Ishikawa (cell line): ENCODE data around the gene OR52N5.

ENCODE experiments used
- CEBPB ChIP-seq: IDR thresholded peaks from 2 replicates; pipeline ENCODE4 v1.6.1; 2012
- CREB1 ChIP-seq: IDR thresholded peaks from 2 replicates; pipeline ENCODE4 v1.6.1; 2012; ENCODE audit warnings: low read depth
- EGR1 ChIP-seq: IDR thresholded peaks from 2 replicates; pipeline ENCODE4 v1.6.1; 2012
- EP300 ChIP-seq: IDR thresholded peaks from 2 replicates; pipeline ENCODE4 v1.6.1; 2012; ENCODE audit warnings: borderline replicate concordance
- FOXM1 ChIP-seq: IDR thresholded peaks from 2 replicates; pipeline ENCODE4 v1.6.1; 2012; ENCODE audit warnings: low read depth, borderline replicate concordance
- NFIC ChIP-seq: IDR thresholded peaks from 2 replicates; pipeline ENCODE4 v1.6.1; 2012
- RAD21 ChIP-seq: IDR thresholded peaks from 2 replicates; pipeline ENCODE4 v1.6.1; 2012; ENCODE audit warnings: low read depth
- REST ChIP-seq: IDR thresholded peaks from 2 replicates; pipeline ENCODE4 v1.6.1; 2012; ENCODE audit warnings: low read depth, mild to moderate bottlenecking
- TAF1 ChIP-seq: IDR thresholded peaks from 2 replicates; pipeline ENCODE4 v1.6.1; 2012; ENCODE audit warnings: low read depth, mild to moderate bottlenecking
- TCF12 ChIP-seq: IDR thresholded peaks from 2 replicates; pipeline ENCODE4 v1.6.1; 2012; ENCODE audit warnings: low read depth
- TEAD4 ChIP-seq: IDR thresholded peaks from 2 replicates; pipeline ENCODE4 v1.6.1; 2012
- USF1 ChIP-seq: IDR thresholded peaks from 2 replicates; pipeline ENCODE4 v1.6.1; 2012
- YY1 ChIP-seq: IDR thresholded peaks from 2 replicates; pipeline ENCODE4 v1.6.1; 2012; ENCODE audit warnings: low read depth
- ZBTB7A ChIP-seq: IDR thresholded peaks from 2 replicates; pipeline ENCODE4 v1.6.1; 2012; ENCODE audit warnings: low read depth
- TF ChIP-seq, protein P1 (sequence below): IDR thresholded peaks from 2 replicates; pipeline ENCODE4 v1.6.1; 2012

Gene OR52N5

GRCh38 chr11:5737091-5737490, 46.1 kb downstream of the OR52N5 start:
- no peak for TF ChIP-seq TCF12
- no peak for TF ChIP-seq EGR1
- no peak for TF ChIP-seq RAD21
- no peak for TF ChIP-seq REST
- TF ChIP-seq TEAD4 = no peak
- no peak for TF ChIP-seq TAF1
- no peak for TF ChIP-seq YY1
- no peak for TF ChIP-seq EP300
- no peak for TF ChIP-seq FOXM1
- TF ChIP-seq CEBPB = no peak
- no peak for TF ChIP-seq USF1
- TF ChIP-seq, protein P1, sequence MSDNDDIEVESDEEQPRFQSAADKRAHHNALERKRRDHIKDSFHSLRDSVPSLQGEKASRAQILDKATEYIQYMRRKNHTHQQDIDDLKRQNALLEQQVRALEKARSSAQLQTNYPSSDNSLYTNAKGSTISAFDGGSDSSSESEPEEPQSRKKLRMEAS = no peak
- no peak for TF ChIP-seq CREB1
- TF ChIP-seq ZBTB7A = no peak
- no peak for TF ChIP-seq NFIC

GRCh38 chr11:5736396-5736795, 46.8 kb downstream of the OR52N5 start, which contains the start of gene OR56B1:
Gene OR56B1 (plus strand): TSS chr11:5736448. CDS start chr11:5736517, 69 bp downstream.
- TF ChIP-seq YY1 (no peak), EP300 (no peak), TAF1 (no peak), EGR1 (no peak), CREB1 (no peak), FOXM1 (no peak), TEAD4 (no peak), ZBTB7A (no peak), CEBPB (no peak), USF1 (no peak)
- TF ChIP-seq, protein P1 = no peak

GRCh38 chr11:5727691-5728090, 55.5 kb downstream of the OR52N5 start:
- no peak for TF ChIP-seq EGR1

GRCh38 chr11:5726351-5726750, 56.8 kb downstream of the OR52N5 start:
- TF ChIP-seq REST (no peak), EGR1 (no peak), USF1 (no peak), RAD21 (no peak), TAF1 (no peak), NFIC (no peak), TEAD4 (no peak)
- TF ChIP-seq, protein P1 = no peak
